ENCODE results near the gene RNU2-1.
"Not testable (repeated sequence)": the region's sequence is repeated elsewhere in the genome, so short reads cannot be mapped to it uniquely, and the experiment has no call there.

Gene RNU2-1

DNA sequence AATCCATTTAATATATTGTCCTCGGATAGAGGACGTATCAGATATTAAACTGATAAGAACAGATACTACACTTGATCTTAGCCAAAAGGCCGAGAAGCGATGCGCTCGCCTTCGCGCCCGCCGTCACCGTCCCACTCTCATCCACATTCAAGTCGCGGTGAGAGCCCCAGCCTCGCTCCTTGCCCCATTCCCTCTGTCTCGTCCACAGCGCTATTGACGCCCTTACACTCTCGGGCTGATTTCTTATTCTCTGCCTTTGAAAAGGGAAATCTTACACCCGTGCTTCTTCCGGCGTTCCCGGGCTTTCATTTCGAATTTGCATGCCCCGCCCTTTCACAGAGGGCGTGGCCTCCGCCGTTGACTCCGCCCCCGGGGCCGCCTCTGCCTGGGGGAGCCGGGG, at the start of gene RNU2-1:
TSS of gene RNU2-1 (minus strand) at position 101 of the 400 bp plus-strand sequence.
- DNase-seq, result not testable (repeated sequence)

DNA sequence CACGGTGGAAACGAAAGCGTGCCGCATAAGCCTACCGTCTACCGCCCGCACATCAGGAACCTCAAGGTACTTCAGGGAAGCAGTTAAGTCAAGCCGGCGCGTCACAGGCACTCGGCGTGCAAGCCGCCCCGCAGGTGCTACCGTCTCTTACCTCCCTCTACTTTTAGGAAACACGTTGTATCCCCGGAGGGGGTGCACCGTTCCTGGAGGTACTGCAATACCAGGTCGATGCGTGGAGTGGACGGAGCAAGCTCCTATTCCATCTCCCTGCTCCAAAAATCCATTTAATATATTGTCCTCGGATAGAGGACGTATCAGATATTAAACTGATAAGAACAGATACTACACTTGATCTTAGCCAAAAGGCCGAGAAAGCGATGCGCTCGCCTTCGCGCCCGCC, 39.1 kb upstream of the RNU2-1 start:
- DNase-seq, result not testable (repeated sequence)

DNA sequence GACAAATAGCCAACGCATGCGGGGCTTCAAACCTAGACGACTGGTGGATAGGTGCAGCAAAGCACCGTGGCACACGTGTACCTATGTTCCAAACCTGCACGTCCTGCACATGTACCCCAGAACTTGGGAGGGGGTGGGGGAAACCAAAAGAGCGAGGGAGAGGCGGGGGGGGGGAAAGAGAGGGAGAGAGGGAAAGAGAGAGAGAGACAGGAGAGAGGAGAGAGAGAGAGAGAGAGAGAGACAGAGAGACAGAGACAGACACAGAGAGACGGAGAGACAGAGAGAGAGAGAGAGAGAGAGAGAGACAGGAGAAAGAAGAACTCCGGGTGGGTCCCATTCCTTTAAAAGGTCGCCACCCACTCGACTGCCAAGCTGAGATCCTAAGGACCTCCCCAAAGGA, 38.7 kb upstream of the RNU2-1 start:
- not testable (repeated sequence) for DNase-seq

DNA sequence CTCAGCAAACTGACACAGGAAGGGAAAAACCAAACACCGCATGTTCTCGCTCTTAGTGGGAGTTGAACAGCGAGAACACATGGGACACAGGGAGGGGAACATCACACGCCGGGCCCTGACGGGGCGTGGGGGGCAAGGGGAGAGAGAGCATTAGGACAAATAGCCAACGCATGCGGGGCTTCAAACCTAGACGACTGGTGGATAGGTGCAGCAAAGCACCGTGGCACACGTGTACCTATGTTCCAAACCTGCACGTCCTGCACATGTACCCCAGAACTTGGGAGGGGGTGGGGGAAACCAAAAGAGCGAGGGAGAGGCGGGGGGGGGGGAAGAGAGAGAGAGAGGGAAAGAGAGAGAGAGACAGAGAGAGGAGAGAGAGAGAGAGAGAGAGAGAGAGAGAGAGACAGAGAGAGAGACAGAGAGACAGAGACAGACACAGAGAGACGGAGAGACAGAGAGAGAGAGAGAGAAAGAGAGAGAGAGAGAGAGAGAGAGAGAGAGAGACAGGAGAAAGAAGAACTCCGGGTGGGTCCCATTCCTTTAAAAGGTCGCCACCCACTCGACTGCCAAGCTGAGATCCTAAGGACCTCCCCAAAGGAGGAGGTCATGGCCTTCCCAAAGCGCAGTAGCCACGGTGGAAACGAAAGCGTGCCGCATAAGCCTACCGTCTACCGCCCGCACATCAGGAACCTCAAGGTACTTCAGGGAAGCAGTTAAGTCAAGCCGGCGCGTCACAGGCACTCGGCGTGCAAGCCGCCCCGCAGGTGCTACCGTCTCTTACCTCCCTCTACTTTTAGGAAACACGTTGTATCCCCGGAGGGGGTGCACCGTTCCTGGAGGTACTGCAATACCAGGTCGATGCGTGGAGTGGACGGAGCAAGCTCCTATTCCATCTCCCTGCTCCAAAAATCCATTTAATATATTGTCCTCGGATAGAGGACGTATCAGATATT, 37.1 kb upstream of the RNU2-1 start:
- DNase-seq, result not testable (repeated sequence)

DNA sequence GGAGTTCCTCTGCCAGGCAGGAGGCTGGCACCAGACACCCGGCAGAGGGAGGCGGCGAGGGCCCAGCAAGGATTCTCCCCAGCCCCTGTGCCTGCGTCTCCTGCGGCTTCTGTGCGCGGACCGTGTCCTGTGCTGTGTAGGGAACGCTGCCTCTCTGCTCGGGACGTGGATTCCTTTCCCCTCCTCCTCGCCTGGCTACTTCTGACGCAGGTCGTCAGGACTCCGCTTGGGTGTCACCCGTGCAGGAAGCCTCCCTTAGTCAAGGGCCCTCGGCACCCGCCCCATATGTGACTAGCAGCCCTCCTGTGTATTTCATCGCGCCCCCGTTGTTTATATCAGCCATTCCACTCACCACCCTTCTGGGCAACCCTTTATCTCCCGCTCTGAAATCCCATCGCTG, 12.7 kb upstream of the RNU2-1 start:
- DNase-seq, result not testable (repeated sequence)

DNA sequence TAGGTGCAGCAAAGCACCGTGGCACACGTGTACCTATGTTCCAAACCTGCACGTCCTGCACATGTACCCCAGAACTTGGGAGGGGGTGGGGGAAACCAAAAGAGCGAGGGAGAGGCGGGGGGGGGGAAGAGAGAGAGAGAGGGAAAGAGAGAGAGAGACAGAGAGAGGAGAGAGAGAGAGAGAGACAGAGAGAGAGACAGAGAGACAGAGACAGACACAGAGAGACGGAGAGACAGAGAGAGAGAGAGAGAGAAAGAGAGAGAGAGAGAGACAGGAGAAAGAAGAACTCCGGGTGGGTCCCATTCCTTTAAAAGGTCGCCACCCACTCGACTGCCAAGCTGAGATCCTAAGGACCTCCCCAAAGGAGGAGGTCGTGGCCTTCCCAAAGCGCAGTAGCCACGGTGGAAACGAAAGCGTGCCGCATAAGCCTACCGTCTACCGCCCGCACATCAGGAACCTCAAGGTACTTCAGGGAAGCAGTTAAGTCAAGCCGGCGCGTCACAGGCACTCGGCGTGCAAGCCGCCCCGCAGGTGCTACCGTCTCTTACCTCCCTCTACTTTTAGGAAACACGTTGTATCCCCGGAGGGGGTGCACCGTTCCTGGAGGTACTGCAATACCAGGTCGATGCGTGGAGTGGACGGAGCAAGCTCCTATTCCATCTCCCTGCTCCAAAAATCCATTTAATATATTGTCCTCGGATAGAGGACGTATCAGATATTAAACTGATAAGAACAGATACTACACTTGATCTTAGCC, 7.0 kb upstream of the RNU2-1 start:
- DNase-seq, result not testable (repeated sequence)

DNA sequence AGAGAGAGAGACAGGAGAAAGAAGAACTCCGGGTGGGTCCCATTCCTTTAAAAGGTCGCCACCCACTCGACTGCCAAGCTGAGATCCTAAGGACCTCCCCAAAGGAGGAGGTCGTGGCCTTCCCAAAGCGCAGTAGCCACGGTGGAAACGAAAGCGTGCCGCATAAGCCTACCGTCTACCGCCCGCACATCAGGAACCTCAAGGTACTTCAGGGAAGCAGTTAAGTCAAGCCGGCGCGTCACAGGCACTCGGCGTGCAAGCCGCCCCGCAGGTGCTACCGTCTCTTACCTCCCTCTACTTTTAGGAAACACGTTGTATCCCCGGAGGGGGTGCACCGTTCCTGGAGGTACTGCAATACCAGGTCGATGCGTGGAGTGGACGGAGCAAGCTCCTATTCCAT, 5.8 kb upstream of the RNU2-1 start:
- DNase-seq, result not testable (repeated sequence)

DNA sequence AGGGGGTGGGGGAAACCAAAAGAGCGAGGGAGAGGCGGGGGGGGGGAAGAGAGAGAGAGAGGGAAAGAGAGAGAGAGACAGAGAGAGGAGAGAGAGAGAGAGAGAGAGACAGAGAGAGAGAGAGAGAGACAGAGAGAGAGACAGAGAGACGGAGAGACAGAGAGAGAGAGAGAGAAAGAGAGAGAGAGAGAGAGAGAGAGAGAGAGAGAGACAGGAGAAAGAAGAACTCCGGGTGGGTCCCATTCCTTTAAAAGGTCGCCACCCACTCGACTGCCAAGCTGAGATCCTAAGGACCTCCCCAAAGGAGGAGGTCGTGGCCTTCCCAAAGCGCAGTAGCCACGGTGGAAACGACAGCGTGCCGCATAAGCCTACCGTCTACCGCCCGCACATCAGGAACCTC, 514 bp downstream of the RNU2-1 start:
- not testable (repeated sequence) for DNase-seq

DNA sequence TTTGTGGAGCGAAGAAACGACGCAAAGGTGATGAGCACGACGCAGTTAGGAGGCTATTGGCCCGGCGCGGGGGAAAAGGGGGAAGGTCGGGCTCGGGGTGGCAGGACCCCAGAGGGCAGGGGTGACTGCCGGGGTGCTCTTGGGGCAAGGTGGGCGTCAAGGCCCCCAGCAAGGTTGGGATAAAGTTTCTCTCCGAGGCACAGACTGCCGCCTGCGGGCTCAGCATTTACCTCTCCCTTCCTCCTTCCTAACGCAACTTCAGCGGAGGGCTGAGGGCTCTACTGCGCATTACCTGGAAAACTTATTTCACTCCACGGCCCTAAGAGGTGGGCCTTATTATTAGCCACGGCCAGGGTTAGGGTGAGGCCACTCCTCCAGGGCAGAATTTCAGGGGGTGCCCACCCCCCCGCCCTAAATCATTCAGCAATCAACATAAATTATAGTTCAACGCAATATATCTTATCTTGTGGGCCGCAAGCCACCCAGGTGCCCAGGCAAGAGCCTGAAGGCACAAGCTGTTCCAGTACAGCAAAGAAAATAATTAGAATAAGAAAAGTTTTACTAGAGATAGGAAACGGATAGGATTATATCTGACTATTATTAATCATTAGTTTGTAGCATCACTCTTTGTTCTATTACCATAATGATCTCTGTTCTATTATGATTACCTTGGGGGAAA, 1.6 kb downstream of the RNU2-1 start:
- DNase-seq, result not testable (repeated sequence)

DNA sequence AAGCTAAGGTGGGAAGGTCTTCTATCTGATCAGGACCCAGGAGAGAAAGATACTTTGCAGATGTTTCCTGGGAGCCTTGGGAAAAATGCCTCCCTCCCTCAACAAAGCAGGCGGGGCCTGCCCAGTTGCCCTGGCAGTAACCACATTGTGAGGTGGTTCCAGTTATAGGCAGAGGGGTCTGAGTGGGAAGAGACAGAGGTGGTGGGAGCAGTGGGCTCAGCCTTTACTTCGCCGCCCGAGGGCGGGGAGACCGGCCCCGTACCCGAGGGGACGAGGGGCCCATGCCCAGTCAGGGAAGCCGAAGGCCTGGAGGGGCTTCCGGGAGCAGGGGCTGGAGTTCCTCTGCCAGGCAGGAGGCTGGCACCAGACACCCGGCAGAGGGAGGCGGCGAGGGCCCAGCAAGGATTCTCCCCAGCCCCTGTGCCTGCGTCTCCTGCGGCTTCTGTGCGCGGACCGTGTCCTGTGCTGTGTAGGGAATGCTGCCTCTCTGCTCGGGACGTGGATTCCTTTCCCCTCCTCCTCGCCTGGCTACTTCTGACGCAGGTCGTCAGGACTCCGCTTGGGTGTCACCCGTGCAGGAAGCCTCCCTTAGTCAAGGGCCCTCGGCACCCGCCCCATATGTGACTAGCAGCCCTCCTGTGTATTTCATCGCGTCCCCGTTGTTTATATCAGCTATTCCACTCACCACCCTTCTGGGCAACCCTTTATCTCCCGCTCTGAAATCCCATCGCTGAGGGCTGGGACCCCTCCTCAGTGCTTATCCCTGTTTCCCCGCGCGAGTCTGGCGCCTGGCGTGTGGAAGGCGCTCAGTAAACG, 2.4 kb downstream of the RNU2-1 start:
- not testable (repeated sequence) for DNase-seq

DNA sequence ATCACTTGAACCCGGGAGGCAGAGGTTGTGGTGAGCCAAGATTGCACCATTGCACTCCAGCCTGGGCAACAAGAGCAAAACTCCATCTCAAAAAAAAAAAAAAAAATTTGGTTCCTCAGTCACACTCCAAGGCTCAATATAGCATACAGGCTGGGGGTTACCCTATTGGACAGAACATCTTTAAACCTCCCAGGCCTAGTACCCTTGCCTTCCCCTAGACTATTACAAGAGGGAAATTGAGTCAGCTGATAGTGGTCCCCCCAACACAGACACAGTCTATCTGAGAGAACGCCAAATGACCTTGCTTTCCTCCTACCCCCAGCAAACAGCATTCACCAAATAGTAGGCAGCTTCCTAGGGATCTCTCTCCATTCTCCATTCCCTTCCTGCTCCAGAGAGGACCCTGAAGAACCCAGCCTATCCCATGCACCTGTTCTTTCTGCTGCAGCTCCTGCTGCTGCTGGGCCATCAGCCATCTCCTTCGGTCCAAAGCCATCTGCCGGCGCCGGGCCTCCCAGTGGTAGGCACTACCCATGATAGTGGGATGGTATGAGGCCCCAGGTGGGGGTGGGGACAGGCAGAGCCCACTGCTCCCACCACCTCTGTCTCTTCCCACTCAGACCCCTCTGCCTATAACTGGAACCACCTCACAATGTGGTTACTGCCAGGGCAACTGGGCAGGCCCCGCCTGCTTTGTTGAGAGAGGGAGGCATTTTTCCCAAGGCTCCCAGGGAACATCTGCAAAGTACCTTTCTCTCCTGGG, 5.6 kb downstream of the RNU2-1 start, which contains the start of gene CCDC200:
TSS of gene CCDC200 (minus strand) at position 604 of the 763 bp plus-strand sequence. CDS start at position 535, 69 bp downstream.
- DNase-seq, result not testable (repeated sequence)

DNA sequence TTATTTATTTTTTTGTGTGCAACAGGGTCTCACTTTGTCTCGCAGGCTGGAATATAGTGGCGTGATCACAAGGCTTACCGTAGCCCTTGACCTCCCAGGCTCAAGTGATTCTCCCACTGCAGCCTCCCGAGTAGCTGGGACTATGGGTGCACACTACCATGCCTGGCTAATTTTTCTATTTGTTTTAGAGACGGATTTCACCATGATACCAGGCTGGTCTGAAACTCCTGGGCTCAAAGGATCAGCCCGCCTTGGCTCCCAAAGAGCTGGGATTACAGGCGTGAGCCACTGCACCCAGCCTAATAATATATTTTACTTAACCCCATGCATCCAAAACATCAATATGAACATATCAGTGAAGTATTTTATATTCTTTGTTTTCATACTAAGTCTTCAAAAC, 7.4 kb downstream of the RNU2-1 start:
- no peak for DNase-seq

DNA sequence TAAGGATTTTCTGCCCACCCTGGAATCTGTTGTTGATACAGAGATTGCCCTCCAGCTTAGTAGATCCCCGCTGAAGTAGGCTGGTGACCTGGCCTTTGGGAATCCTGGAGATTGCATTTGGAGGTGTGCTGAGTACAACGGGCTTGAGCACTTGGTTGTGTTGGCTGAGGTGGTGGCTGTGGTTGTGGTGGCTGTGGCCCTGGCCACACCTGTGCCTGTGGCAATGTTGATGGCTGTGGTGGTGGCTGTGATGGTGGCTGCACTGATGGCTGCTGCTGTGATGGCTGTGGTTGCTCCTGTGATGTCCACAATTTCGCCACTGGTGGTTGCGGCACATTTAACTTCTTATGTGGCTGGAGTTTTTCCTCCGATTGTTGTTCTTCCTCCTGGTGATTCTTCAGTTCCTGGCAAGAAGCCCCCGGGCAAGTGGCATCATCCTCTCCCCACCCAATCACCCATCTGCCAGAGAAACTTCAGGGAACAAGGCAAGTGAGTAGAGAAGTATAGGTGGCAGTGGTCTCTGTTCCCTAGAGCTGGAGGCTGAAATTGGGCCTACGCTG, 9.6 kb downstream of the RNU2-1 start:
- DNase-seq, result no peak

DNA sequence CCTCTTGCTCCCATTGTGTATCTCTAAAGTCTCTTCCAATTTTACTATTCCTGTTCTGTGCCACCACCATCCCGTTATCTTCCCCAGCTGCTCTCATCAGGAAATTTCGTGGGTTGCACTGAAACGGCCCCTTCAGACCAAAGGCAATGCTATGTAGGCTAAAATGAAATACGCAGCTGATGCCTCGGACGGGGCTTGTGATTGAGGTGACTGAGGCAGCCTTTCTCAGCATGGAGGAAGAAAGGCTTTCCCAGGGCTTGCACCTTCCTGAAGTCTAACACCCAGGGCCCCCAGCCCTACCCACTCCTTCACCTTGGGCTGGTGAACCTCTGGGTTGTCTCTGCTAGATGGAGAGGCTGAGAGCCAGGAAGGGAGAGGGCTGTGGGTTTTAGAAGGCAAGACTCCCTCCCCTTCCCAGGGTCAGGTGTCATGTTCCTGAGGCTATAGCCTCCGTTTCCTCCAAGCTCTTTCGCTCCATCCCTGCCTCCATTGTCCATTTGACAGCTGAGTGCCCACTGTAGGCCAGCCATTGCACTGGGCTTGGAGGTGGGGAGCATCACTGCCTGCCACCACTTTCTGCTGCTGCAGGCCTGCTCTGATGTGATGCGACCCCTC, 13.2 kb downstream of the RNU2-1 start:
- DNase-seq, result no peak

DNA sequence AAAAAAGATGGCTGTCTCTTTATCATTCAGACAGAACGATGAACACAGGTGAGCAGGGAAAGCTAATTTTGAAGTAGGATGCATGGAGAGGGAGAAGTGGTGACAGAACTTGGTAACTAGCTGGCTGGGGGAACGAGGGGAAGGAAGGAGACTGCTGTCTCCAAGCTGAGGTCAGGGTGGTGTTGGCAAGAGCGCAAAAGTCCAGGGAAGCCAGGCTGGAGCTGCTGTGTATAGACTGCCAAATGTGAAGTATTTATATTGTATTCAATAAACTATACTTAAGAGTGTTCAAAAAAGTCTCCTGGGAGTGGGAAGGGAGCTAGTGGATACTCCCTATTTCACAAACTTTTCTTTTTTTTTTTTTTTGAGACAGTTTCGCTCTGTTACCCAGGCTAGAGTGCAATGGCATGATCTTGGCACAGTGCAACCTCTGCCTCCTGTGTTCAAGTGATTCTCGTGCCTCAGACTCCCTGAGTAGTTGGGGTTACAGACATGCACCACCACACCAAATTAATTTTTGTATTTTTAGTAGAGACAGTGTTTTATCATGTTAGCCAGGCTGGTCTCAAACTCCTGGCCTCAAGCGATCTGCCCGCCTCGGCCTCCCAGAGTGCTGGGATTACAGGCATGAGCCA, 13.9 kb downstream of the RNU2-1 start:
- no peak for DNase-seq

DNA sequence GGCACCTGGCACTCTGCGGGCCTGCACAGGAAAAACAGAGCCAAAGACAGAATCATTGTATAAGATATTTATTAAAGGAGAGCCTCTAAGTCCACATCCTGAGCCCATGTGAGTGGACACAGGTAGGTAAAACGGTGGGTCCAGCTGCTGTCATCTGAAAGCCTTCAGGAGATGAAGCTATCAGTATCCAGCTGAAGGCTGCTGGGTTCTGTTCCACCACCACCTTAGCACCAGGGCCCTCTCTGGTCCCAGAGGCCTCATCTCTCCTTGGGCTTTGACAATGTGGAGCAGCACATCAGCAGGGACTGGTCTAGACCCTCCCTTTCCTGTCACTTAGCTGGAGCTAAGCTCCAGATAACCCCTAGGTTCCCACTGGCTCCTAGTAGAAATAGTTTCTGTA, 14.8 kb downstream of the RNU2-1 start:
- no peak for DNase-seq

DNA sequence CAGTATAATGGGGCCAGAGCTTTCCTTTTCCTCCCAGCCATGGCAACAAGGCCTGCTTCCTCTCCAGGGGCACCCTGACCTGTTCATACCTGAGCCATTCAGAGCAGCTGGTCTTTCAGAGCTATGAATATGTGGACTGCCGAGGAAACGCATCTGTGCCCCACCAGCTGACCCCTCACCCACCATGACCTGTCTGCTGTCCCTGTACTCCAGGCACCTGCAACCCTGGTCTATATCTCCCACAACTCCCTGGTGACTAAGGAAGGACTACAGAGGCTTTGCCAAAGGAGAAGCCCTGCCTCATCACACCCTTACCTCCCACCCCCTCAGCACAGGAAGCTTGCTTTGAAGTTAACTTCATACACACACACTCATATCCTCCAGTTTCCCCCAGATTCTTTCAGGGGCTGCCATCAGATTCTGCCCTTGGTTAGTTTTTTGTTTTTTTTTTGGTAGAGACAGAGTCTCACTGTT, 16.1 kb downstream of the RNU2-1 start:
- DNase-seq, result no peak

DNA sequence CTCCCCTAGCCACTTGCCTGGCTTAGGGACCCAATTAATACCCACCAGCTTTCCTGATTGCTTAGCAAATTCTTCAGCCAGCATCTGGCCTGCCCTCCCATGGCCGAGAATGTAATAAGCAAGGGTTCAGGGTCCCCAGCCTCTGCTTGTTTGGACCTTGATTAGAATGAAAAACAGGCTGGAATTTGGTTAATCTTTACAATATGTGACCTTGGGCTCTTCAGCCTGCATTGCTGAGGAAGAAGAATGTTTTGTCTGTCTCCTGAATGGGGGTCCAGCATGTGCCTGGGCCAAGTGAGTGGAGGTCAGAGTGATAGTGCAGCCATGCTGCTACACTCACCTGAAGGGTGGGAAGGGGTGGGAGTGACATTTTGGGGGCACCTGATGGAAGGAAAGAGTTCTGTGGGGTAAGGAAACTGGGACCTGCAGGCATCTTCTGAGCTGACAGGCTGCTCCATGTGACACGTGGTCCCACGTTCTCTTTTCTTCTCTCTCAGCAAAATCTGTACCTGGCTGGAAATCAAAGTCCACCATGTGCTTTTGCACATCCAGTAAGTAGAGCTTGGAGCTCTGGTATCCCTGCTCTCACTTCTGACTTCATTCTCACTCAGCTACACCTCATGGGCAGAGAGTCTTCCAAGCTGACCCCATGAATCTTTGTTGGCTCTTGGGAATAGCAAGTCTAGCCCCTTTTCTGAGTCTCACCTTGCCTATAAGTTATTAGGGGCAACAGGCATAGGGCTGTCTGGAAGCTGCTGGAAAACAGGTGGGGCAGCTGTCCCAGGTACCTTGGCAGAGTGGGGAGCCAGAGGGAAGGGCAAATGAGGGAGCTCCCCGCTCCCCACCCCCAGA, 16.8 kb downstream of the RNU2-1 start:
- DNase-seq, result no peak

DNA sequence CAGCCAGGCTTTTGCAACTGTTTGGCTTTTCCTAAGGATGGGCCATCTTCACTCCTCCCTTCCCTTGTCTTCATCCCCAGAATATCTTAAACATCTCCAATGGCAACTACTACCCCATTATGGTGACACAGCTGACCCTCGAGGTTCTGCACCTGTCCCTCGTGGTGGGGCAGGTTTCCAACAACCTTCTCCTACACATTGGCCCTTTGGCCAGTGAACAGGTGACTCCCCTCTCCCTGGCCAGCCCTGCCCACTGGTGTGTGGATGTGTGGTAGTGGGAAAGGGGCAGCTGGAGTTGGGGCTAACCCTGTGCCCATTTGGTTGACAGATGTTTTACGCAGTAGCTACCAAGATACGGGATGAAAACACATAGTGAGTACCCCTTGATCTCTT, 17.4 kb downstream of the RNU2-1 start:
- no peak for DNase-seq
